ENCODE results near the gene ST3GAL3.

ST3GAL3 gene

GRCh38 chr1:43965316-43965715 lies 258.0 kb downstream of the ST3GAL3 start:
- TF ChIP-seq HDGF (IDR thresholded peaks at IDR 0.05; ENCODE audit: borderline replicate concordance) (no peak), SP1 (IDR thresholded peaks at IDR 0.05) (no peak), LEF1 (IDR thresholded peaks at IDR 0.05; ENCODE audit: borderline replicate concordance) (no peak), FOXM1 (IDR thresholded peaks at IDR 0.05; ENCODE audit: borderline replicate concordance) (no peak), ZNF384 (IDR thresholded peaks at IDR 0.05) (no peak), TARDBP (IDR thresholded peaks at IDR 0.05) (no peak), BHLHE40 (IDR thresholded peaks at IDR 0.05; ENCODE audit: borderline replicate concordance) (no peak), ELF4 (IDR thresholded peaks at IDR 0.05) (no peak), SUZ12 (IDR thresholded peaks at IDR 0.05) (no peak), NFRKB (IDR thresholded peaks at IDR 0.05) (no peak), ARNT (IDR thresholded peaks at IDR 0.05) (no peak), FOXA1 (IDR thresholded peaks at IDR 0.05) (no peak), FOXK2 (IDR thresholded peaks at IDR 0.05) (no peak), CTBP1 (IDR thresholded peaks at IDR 0.05; ENCODE audit: borderline replicate concordance) (no peak), L3MBTL2 (conservative IDR thresholded peaks at IDR 0.05) (no peak)
- TF ChIP-seq, protein P1, sequence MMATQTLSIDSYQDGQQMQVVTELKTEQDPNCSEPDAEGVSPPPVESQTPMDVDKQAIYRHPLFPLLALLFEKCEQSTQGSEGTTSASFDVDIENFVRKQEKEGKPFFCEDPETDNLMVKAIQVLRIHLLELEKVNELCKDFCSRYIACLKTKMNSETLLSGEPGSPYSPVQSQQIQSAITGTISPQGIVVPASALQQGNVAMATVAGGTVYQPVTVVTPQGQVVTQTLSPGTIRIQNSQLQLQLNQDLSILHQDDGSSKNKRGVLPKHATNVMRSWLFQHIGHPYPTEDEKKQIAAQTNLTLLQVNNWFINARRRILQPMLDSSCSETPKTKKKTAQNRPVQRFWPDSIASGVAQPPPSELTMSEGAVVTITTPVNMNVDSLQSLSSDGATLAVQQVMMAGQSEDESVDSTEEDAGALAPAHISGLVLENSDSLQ (IDR thresholded peaks at IDR 0.05), result no peak
- CTCF ChIA-PET, result no interaction called here
- POLR2A ChIA-PET, result interaction anchor here (1.3 kb wide), 1 partner anchor 9 kb away, joined by 5 read pairs; the partner anchor contains the start of gene ATP6V0B
- no peak for DNase-seq (ENCODE audit: extremely low spot score)

- POLR2A ChIA-PET, result no interaction called here
- CTCF ChIA-PET, result interaction anchor here (0.5 kb wide), 1 partner anchor 79 kb away, joined by 3 read pairs; no protein-coding TSS in a partner anchor
- DNase-seq (ENCODE audit: extremely low spot score), result no peak
- TF ChIP-seq, protein P1 (IDR thresholded peaks at IDR 0.05), result no peak
- TF ChIP-seq FOXK2 (IDR thresholded peaks at IDR 0.05) (no peak), ELF4 (IDR thresholded peaks at IDR 0.05) (no peak), BHLHE40 (IDR thresholded peaks at IDR 0.05; ENCODE audit: borderline replicate concordance) (no peak), HDGF (IDR thresholded peaks at IDR 0.05; ENCODE audit: borderline replicate concordance) (no peak), CTBP1 (IDR thresholded peaks at IDR 0.05; ENCODE audit: borderline replicate concordance) (no peak), NFRKB (IDR thresholded peaks at IDR 0.05) (no peak), FOXA1 (IDR thresholded peaks at IDR 0.05) (no peak), ZNF384 (IDR thresholded peaks at IDR 0.05) (no peak), LEF1 (IDR thresholded peaks at IDR 0.05; ENCODE audit: borderline replicate concordance) (no peak), SUZ12 (IDR thresholded peaks at IDR 0.05) (no peak), L3MBTL2 (conservative IDR thresholded peaks at IDR 0.05) (no peak), ARNT (IDR thresholded peaks at IDR 0.05) (no peak), SP1 (IDR thresholded peaks at IDR 0.05) (no peak), FOXM1 (IDR thresholded peaks at IDR 0.05; ENCODE audit: borderline replicate concordance) (no peak), TARDBP (IDR thresholded peaks at IDR 0.05) (no peak)
Measured at GRCh38 chr1:43968348-43968948, 261.1 kb downstream of the ST3GAL3 start.

DNA sequence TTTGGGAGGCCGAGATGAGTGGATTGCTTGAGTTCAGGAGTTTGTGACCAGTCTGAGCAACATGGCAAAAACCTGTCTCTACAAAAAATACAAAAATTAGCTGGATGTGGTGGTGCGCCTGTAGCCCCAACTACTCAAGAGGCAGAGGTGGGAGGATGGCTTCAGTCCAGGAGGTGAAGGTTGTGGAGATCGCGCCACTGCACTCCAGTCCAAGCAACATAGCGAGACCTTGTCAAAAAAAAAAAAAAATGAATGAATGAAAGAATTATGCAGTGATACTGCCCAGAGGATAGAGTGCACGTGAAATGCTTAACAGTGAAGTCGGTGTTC lies 262.0 kb downstream of the ST3GAL3 start:
- no peak for DNase-seq (ENCODE audit: extremely low spot score)
- ChIA-PET POLR2A (no interaction called here), CTCF (interaction anchor here (0.6 kb wide), 1 partner anchor 57 kb away, joined by 3 read pairs; no protein-coding TSS in a partner anchor)
- TF ChIP-seq ARNT (IDR thresholded peaks at IDR 0.05), result no peak
- no peak for TF ChIP-seq ZNF384 (IDR thresholded peaks at IDR 0.05)
- TF ChIP-seq SUZ12 (IDR thresholded peaks at IDR 0.05), result no peak
- no peak for TF ChIP-seq LEF1 (IDR thresholded peaks at IDR 0.05; ENCODE audit: borderline replicate concordance)
- TF ChIP-seq L3MBTL2 (conservative IDR thresholded peaks at IDR 0.05), result no peak
- TF ChIP-seq FOXA1 (IDR thresholded peaks at IDR 0.05), result no peak

DNA sequence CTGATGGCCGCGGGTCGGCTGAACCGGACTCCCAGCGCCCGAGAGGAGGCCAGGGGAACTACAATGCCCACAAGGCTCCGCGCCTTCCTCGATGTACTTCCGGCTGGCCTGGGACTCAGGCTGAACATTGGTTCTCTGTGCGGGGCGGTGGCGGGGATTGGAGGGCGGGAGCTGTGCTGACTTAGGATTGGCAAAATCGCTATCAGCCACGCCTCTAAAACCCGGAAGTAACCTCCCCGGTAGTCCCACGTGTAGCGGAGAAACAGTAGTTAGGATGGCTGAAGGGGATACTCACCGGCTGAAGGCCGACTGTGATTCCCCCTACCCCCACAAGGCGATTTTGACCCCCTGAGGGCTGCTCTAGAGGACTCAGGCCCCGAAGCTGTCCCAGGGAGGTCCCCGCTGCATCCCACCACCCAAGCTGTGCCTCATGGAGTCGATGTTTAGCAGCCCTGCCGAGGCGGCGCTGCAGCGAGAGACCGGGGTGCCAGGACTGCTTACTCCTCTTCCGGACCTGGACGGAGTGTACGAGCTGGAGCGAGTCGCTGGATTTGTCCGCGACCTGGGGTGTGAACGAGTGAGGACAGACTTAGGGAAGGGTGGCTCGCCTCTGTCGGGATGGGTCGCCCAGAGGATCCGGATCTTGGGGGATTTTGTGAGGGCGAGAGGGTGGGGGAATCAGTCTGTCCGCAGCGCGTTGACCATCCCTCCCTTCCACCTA lies 262.6 kb downstream of the ST3GAL3 start, which contains the start of gene DPH2:
TSS of gene DPH2 (plus strand) at position 265 of the 721 bp plus-strand sequence. CDS start at position 431, 166 bp downstream.
- ChIA-PET POLR2A (interaction anchor here (0.6 kb wide), 2 partner anchors 20 to 36 kb away, joined by 3 read pairs; no protein-coding TSS in a partner anchor), CTCF (interaction anchor here (0.6 kb wide), 1 partner anchor 57 kb away, joined by 3 read pairs; no protein-coding TSS in a partner anchor)
- TF ChIP-seq L3MBTL2 (conservative IDR thresholded peaks at IDR 0.05) (peak; percentile 64), ELF4 (IDR thresholded peaks at IDR 0.05) (peak; percentile 74), HDGF (IDR thresholded peaks at IDR 0.05; ENCODE audit: borderline replicate concordance) (no peak)
- peak; percentile 98 for DNase-seq (ENCODE audit: extremely low spot score)

- POLR2A ChIA-PET, result interaction anchor here (0.6 kb wide), 1 partner anchor 35 kb away, joined by 3 read pairs; no protein-coding TSS in a partner anchor
- DNase-seq (ENCODE audit: extremely low spot score), result no peak
- CTCF ChIA-PET, result no interaction called here
- TF ChIP-seq, protein P1 (IDR thresholded peaks at IDR 0.05), result no peak
- no peak for TF ChIP-seq NFRKB (IDR thresholded peaks at IDR 0.05)
- no peak for TF ChIP-seq TARDBP (IDR thresholded peaks at IDR 0.05)
- TF ChIP-seq FOXK2 (IDR thresholded peaks at IDR 0.05), result no peak
- no peak for TF ChIP-seq ARNT (IDR thresholded peaks at IDR 0.05)
- no peak for TF ChIP-seq SP1 (IDR thresholded peaks at IDR 0.05)
- TF ChIP-seq BHLHE40 (IDR thresholded peaks at IDR 0.05; ENCODE audit: borderline replicate concordance), result no peak
- TF ChIP-seq LEF1 (IDR thresholded peaks at IDR 0.05; ENCODE audit: borderline replicate concordance), result no peak
- no peak for TF ChIP-seq ZNF384 (IDR thresholded peaks at IDR 0.05)
- no peak for TF ChIP-seq CTBP1 (IDR thresholded peaks at IDR 0.05; ENCODE audit: borderline replicate concordance)
- TF ChIP-seq SUZ12 (IDR thresholded peaks at IDR 0.05), result no peak
- no peak for TF ChIP-seq FOXM1 (IDR thresholded peaks at IDR 0.05; ENCODE audit: borderline replicate concordance)
- no peak for TF ChIP-seq HDGF (IDR thresholded peaks at IDR 0.05; ENCODE audit: borderline replicate concordance)
- TF ChIP-seq ELF4 (IDR thresholded peaks at IDR 0.05), result no peak
- no peak for TF ChIP-seq FOXA1 (IDR thresholded peaks at IDR 0.05)
- no peak for TF ChIP-seq L3MBTL2 (conservative IDR thresholded peaks at IDR 0.05)
Measured at GRCh38 chr1:43970502-43970901, 263.2 kb downstream of the ST3GAL3 start.
